Dendritic cell treated with granulocyte-macrophage colony-stimulating factor and Interleukin-4, amounts not matched to agents 40 ng/mL and 50 ng/mL, for 4 days (primary cell): ENCODE data around the gene CPS1.

Source experiments
- H3K27ac Mint-ChIP-seq: one replicate; pipeline ENCODE4 v1.8.0; 2022; ENCODE audit warnings: mild to moderate bottlenecking, mixed read lengths
- H3K27me3 Mint-ChIP-seq: one replicate; pipeline ENCODE4 v1.8.0; 2022; ENCODE audit warnings: mild to moderate bottlenecking, mixed read lengths
- H3K36me3 Mint-ChIP-seq: one replicate; pipeline ENCODE4 v1.8.0; 2022; ENCODE audit warnings: low read depth, mixed read lengths
- H3K4me1 Mint-ChIP-seq: one replicate; pipeline ENCODE4 v1.8.0; 2022; ENCODE audit warnings: low read depth, mixed read lengths
- H3K4me3 Mint-ChIP-seq: one replicate; pipeline ENCODE4 v1.8.0; 2022; ENCODE audit warnings: mild to moderate bottlenecking, moderate library complexity, mixed read lengths
- H3K9me3 Mint-ChIP-seq: one replicate; pipeline ENCODE4 v1.8.0; 2022; ENCODE audit warnings: mixed read lengths
- intact Hi-C: fragments of 100-400 bp; cut with micrococcal nuclease; formaldehyde crosslinking; loops from one replicate; pipeline ENCODE4 v1.15.0; 2022

CPS1 gene

DNA sequence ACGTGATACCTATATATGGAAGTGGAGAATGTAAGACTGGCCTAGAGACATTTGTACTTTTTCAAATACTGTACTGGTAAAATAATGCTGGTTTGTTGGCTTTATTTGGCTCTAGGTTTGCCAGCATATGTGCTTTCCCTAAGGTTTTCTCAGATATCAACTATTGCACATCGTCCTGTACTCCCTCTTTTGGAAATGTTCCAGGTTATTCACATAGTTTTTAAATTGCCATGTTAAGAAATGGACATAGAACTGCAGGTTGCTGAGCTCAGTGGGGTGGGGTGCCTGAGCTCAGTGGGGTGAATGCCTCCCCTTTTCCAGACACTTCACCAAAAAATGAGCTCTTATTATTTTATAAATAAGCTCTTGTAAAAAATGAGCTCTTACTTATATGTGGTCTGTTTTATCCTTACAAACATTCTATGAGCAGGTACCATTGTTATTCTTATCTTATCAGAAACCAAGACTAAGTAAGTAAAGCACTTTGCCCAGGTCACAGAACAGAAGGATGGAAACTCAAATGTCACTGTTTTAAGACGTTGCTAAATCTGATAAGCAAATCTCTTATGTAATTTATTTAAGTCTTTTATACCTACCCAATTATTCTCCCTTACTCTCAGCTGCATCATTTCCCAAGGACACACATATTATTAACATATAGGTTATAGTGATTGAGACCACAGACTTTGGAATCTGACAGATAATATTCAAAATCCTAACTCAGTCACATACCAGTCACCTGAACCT, 99.0 kb downstream of the CPS1 start:
- no peaks in the 10 kb centered on the region for H3K4me1 Mint-ChIP-seq
- H3K9me3 Mint-ChIP-seq: peaks cover 13% of the 10 kb centered on the region
- no peak overlapping the region for H3K27ac Mint-ChIP-seq
- no peaks in the 10 kb centered on the region for H3K36me3 Mint-ChIP-seq
- no peak overlapping the region for H3K4me3 Mint-ChIP-seq
- intact Hi-C loops: no loop called here
- H3K27me3 Mint-ChIP-seq: no peaks in the 10 kb centered on the region

DNA sequence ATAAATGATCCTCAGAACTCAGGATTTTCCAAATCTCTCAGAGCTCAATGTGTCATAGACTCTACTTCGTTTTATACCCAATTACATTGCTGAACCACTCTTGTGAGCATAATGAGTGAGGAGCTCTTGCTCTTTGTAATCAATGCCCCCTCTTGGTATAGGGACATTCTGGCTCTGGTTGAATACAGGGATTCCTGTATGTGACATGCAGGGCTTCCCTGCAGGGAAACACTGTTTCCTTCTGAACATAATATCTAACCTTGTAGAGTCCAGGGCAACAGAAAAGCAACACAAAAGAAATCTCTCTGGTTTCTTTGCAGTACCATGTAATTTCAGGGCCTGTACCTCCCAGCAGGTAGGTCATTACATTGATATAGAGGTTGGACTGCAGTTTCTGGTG, 101.5 kb downstream of the CPS1 start:
- H3K27me3 Mint-ChIP-seq: no peaks in the 10 kb centered on the region
- no peak overlapping the region for H3K4me3 Mint-ChIP-seq
- no peaks in the 10 kb centered on the region for H3K4me1 Mint-ChIP-seq
- H3K27ac Mint-ChIP-seq: no peak overlapping the region
- intact Hi-C loops: no loop called here
- no peaks in the 10 kb centered on the region for H3K36me3 Mint-ChIP-seq
- H3K9me3 Mint-ChIP-seq: peaks cover 13% of the 10 kb centered on the region

DNA sequence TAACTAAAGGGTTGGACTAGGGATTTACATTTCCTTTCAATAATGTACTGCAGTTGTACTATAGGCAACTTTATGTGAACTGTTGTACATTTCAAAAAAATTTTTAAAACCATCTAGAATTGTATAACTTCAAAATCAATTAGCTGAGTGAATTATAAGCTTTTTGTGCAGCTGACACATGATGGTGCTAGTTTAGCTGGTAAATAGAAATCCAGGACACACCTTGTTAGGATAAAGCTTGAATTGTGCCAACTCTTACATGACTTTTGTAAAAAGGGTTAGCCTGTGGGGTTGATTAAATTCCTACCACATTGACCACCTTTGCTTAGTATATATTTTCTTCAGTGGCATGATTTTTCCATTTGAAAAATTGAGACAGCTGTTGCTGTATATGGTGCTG, 104.4 kb downstream of the CPS1 start:
- H3K36me3 Mint-ChIP-seq: no peaks in the 10 kb centered on the region
- H3K27ac Mint-ChIP-seq: no peak overlapping the region
- H3K4me1 Mint-ChIP-seq: no peaks in the 10 kb centered on the region
- intact Hi-C loops: no loop called here
- no peaks in the 10 kb centered on the region for H3K27me3 Mint-ChIP-seq
- H3K9me3 Mint-ChIP-seq: peaks cover 13% of the 10 kb centered on the region
- H3K4me3 Mint-ChIP-seq: no peak overlapping the region

DNA sequence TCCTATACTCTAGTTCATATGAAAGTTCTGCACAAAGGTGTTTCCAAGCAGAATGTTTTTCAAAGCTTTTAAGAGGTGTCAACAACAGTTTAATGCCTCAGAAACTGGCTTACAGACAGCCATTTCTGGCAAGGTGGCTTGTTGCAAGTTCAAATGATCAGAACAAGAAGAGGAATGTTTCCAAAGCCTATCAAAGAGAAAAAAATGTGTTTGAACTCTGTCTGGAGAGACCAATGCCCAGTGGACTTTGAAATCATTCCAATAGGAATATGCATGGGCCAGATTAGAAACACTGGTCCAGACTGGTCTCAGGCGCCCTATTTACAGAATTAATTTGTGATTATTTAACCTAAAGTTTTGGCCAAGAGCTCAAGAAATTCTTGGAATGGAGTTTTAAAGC, 106.2 kb downstream of the CPS1 start:
- Mint-ChIP-seq H3K27me3 (no peaks in the 10 kb centered on the region), H3K27ac (no peak overlapping the region), H3K36me3 (no peaks in the 10 kb centered on the region), H3K4me1 (no peaks in the 10 kb centered on the region), H3K4me3 (no peak overlapping the region), H3K9me3 (peaks cover 13% of the 10 kb centered on the region)
- intact Hi-C loops: no loop called here

DNA sequence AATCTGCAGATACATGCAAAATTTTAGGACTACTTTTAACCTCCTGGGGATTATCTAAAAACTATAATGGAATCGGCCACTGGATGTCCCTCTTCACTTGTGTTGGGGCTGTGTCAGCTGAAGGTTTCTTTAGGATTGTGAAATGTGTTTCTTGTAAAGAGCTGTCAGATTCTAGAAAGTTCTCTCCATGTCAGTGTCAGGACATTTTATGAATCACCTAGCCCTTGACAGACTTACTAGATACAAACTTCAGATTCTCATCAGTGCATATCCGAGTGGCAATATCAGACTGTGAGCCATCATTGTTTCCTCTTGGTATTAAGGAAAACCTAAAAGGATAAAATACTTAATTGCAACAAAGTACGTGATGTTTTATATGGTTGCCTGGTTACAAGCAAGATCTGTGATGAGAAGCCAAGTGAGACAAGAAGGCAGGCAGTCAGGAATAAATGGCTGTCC, 107.3 kb downstream of the CPS1 start:
- intact Hi-C loops: no loop called here
- Mint-ChIP-seq H3K27me3 (no peaks in the 10 kb centered on the region), H3K4me3 (no peak overlapping the region), H3K27ac (no peak overlapping the region), H3K4me1 (no peaks in the 10 kb centered on the region), H3K36me3 (no peaks in the 10 kb centered on the region), H3K9me3 (peaks cover 13% of the 10 kb centered on the region)

DNA sequence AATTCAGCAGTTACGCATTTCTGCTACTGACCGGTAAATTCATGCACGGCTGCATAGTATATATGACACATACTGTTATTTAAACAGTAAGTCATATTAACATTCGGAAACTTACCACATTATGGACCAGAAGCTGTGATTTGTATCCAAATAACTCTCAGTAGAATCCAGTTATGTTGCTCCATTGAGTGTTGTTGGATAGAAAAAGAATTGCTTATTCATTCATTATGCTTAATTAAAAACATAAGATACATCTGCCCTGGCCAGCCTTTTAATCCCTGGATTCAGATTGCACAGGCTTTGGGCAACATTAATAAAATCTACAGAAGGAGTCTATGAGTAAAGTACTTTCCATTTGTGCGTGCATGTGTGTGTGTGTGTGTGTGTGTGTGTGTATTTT, 111.3 kb downstream of the CPS1 start:
- H3K27me3 Mint-ChIP-seq: no peaks in the 10 kb centered on the region
- H3K27ac Mint-ChIP-seq: no peak overlapping the region
- no peaks in the 10 kb centered on the region for H3K4me1 Mint-ChIP-seq

DNA sequence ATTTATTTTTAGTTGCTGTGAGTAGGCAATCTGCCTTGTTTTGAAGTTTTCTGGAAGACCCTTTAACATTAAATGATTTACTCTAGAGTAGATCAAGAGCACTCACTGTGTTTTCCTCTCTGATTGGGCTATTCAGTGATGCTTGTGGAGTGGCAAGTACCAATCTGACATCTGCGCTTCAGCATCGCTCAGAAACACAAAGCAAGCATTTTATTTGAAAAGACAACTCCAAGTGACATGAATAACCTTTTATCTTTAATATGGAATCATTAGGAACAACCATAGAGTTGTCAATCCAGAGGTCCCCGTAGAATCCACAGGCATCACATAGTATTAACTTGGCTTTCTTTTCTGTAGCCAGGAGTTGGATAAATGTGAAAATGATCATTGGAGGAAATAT, 114.7 kb downstream of the CPS1 start:
- Mint-ChIP-seq H3K36me3 (no peaks in the 10 kb centered on the region), H3K27me3 (no peaks in the 10 kb centered on the region), H3K4me3 (no peak overlapping the region), H3K4me1 (no peaks in the 10 kb centered on the region), H3K9me3 (no peaks in the 10 kb centered on the region), H3K27ac (no peak overlapping the region)
- intact Hi-C loops: no loop called here

More for the DNA sequence above, 111.3 kb downstream of the CPS1 start:
- intact Hi-C loops: no loop called here
- Mint-ChIP-seq H3K36me3 (no peaks in the 10 kb centered on the region), H3K9me3 (no peaks in the 10 kb centered on the region), H3K4me3 (no peak overlapping the region)

DNA sequence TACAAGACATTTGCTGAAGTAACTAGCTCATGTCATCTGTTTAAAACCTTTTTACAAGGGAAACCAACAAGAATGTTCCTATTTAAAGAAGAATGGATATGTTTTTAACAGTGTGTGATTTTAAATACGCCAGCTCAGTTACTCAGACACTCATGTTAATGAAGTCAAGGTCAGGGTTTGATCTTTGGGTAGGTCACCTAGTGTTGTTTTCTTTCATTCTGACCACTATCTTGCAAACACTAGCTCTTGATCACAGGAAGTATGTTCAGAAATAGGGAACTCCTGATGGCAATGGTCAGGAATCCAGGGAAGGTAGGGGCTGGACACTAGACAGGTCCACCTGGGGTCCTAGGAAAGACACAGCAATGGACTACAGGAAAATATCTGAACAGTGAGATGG, 116.7 kb downstream of the CPS1 start:
- no peaks in the 10 kb centered on the region for H3K27me3 Mint-ChIP-seq
- no peaks in the 10 kb centered on the region for H3K36me3 Mint-ChIP-seq
- no peak overlapping the region for H3K4me3 Mint-ChIP-seq
- H3K9me3 Mint-ChIP-seq: no peaks in the 10 kb centered on the region
- H3K27ac Mint-ChIP-seq: no peak overlapping the region
- intact Hi-C loops: no loop called here
- H3K4me1 Mint-ChIP-seq: no peaks in the 10 kb centered on the region

DNA sequence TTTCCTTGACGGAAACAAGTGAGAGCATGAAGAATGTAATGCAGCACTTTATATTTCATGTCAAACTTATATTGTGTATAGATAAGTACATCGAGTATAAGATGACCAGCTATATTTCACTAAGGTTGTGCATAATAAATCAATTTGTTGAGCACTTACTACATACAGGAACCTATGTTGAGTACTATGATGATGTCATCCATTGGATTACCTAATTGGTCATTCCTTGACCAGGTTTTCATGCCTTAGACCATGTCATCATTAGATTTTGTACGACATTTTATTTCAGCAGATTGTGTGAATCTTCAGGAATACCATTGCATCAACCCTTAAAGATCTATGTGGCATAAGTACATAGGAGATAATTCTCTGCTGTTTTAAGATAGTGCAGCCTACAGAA, 119.7 kb downstream of the CPS1 start:
- no peaks in the 10 kb centered on the region for H3K27me3 Mint-ChIP-seq
- no peaks in the 10 kb centered on the region for H3K36me3 Mint-ChIP-seq
- H3K4me1 Mint-ChIP-seq: no peaks in the 10 kb centered on the region
- no peak overlapping the region for H3K27ac Mint-ChIP-seq
- intact Hi-C loops: no loop called here
- no peak overlapping the region for H3K4me3 Mint-ChIP-seq
- no peaks in the 10 kb centered on the region for H3K9me3 Mint-ChIP-seq

DNA sequence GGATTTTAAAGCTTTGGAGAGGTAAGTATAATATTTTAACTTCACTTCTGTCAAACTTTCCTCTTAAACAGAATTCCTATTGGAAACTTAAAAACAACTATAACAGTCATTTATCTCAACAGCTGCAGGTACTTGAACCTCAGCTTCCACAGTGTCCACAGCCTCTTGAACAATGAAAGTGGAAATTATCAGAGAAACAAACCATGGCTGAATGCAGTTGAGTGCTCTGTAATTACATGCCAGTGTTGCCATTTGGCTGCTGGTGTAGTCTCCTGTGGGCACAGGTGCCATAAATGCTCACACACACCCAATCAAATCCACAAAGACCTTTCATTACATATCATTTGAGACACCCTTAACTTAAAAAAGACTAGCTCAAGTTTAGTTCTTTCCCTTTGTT, 125.1 kb downstream of the CPS1 start:
- Mint-ChIP-seq H3K4me3 (no peak overlapping the region), H3K9me3 (no peaks in the 10 kb centered on the region), H3K36me3 (no peaks in the 10 kb centered on the region), H3K27me3 (no peaks in the 10 kb centered on the region), H3K4me1 (no peaks in the 10 kb centered on the region), H3K27ac (no peak overlapping the region)
- intact Hi-C loops: no loop called here

DNA sequence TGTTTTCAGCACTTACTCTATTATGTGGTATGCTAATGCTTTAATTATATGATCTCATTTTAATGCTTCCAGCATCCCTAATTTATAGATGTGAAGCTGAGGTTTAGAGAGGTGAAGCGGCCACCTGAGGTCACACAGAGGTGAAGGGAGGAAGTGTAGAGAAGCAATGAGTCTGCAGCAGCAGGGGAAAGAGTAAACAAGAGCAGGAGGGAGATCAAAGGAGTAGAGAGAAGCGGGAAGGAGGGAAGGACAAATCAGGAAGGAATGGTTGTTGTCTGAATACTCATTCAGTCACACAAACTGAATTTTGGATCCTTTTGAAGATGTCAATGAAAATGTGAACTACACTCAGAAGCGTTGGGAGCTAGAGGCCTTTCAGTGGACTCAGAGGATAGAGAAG, 130.0 kb downstream of the CPS1 start:
- Mint-ChIP-seq H3K4me3 (no peak overlapping the region), H3K27ac (no peak overlapping the region), H3K36me3 (no peaks in the 10 kb centered on the region), H3K4me1 (no peaks in the 10 kb centered on the region), H3K9me3 (no peaks in the 10 kb centered on the region), H3K27me3 (no peaks in the 10 kb centered on the region)
- intact Hi-C loops: no loop called here

DNA sequence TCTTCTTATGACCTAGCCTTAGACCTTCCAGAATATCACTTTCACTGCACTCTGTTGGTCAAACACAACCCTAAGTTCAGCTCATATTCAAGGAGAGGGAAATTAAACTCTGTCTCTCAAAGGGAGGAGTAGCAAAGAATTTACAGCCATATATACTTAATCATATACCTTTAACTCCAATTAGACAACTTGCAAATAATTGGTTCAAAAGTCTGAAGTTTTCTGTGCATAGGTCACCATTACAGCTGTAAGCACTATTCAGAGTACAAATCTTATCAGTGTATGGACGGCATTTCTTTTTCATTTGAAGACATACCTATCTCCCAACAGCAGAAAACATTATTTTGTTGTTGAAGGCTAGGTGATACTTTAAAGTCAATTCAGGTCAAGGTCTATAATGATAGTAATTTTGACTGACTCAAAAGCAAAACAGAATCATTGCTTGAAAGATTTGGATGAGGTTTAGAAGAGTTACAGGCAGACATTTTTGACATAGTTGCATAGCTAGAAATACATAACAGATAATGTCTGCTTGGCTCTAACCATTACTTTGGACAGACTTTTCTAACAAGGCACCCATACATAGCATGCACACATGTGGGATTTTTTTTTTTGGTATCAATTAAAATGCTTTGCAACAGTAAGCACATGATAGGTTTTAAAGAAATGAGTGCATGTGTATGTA, 131.5 kb downstream of the CPS1 start:
- no peak overlapping the region for H3K4me3 Mint-ChIP-seq
- H3K36me3 Mint-ChIP-seq: no peaks in the 10 kb centered on the region
- no peak overlapping the region for H3K27ac Mint-ChIP-seq
- no peaks in the 10 kb centered on the region for H3K27me3 Mint-ChIP-seq
- H3K4me1 Mint-ChIP-seq: no peaks in the 10 kb centered on the region
- intact Hi-C loops: no loop called here
- no peaks in the 10 kb centered on the region for H3K9me3 Mint-ChIP-seq

DNA sequence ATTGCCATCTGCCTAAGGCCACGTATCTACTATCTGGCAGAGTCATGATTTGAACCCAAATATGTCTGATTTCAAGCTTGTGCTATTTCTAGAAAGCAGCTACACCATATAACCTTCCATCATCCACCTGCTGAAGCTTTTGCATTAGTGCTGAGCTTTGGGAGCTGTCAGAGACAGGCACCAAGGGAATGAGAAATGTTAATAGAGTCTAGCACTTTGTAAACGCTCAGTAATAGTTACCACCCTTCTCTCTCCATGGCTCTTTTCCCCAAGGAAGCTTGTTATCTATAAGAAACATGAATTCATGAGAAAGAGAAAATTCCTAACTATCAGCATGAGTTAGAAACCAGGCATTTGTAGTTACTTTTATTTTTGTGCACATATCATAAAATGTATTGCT, 151.5 kb downstream of the CPS1 start:
- Mint-ChIP-seq H3K4me1 (no peaks in the 10 kb centered on the region), H3K27ac (no peak overlapping the region), H3K27me3 (no peaks in the 10 kb centered on the region), H3K9me3 (peaks cover 8% of the 10 kb centered on the region), H3K4me3 (no peak overlapping the region), H3K36me3 (no peaks in the 10 kb centered on the region)
- intact Hi-C loops: no loop called here

DNA sequence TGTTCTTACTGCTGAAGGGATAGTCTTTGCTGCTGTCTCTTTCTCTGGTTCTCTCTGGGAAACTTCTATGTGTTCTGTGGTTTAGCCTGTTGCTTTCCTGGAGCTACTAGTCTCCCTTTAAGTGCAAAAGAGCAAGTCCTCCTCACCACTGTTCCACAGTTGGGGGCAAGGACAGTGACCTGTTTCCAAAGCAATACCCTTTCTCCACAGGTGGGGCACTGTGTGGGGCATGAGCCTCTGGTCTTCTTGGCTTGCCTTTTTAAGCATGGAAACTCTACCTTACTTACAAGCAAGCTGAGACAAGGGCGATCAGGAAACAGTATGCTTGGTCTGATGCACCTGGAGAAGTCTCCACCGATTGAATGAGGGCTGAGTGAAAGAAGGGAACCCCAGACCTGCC, 156.7 kb downstream of the CPS1 start:
- H3K4me3 Mint-ChIP-seq: no peak overlapping the region
- H3K27ac Mint-ChIP-seq: no peak overlapping the region
- intact Hi-C loops: no loop called here
- H3K4me1 Mint-ChIP-seq: no peaks in the 10 kb centered on the region
- no peaks in the 10 kb centered on the region for H3K36me3 Mint-ChIP-seq
- H3K9me3 Mint-ChIP-seq: peaks cover 9% of the 10 kb centered on the region
- no peaks in the 10 kb centered on the region for H3K27me3 Mint-ChIP-seq
